DMS 273 treated with DMSO at 0.1 percent for 48 hours (cell line): Measurements from ENCODE around the gene UBTD1.

Experiments used
- DNase-seq: peaks from one replicate; lab custom pipeline; 2025; lab: John Stamatoyannopoulos, UW

The UBTD1 gene

DNA sequence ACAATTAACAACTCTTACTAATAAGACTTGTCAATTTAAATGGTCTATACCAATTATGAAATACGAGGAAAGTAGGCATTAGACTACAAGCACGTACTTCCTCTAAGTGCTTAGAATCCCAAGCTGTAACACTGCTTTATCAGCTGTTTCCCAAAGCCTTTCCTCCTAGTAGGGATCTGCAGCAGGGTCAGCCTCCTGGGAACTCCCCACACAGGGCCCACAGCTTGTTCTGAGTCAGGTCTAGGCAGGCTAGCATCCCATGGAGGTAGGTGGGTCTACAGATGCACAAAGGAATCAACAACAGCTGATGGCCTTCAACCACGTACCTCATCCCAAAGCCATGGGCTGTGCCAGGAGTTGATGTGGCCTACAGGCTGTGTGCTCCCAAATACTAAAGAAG lies 15.2 kb upstream of the UBTD1 start:
- no peak for DNase-seq

DNA sequence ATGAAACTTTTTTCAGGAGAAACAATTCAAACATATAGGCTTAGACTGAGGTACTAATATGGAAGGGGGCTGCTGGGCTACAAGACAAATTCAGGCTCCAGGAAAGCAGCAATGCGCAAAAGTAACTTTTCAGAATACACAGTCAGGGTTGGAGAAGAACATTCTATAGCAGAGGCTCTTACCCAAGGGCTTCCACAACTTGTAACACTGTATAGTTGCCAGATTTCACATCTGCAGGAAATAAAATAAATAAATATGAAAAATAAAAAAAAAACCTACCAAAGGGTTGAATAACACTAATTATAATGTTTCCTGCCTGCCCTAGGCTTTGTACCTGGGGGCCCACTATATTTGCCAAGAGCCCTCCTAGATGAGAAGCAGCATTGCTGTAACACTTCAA lies 14.8 kb upstream of the UBTD1 start:
- DNase-seq = no peak

DNA sequence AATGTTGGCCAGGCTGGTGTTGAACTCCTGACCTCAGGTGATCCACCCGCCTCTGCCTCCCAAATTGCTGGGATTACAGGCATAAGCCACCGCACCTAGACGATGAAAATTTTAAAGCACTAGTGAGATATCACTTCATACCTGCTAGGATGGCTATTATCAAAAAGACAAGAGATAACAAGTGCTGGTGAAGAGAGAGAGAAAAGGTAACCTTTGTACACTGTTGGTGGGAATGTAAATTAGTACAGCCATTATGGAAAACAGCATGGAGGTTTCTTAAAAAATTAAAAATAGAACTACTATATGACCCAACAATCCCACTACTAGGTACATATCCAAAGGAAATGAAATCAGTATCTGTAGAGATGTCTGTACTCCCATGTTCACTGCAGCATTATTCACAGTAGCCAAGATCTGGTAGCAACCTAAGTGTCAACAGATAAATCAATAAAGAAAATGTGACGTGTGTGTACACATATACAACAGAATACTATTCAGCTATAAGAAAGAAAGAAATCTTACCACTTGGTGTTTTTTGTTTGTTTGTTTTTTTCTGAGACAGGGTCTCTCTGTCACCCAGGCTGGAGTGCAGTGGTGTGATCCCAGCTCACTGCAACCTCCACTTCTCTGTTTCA lies 13.0 kb upstream of the UBTD1 start:
- no peak for DNase-seq

DNA sequence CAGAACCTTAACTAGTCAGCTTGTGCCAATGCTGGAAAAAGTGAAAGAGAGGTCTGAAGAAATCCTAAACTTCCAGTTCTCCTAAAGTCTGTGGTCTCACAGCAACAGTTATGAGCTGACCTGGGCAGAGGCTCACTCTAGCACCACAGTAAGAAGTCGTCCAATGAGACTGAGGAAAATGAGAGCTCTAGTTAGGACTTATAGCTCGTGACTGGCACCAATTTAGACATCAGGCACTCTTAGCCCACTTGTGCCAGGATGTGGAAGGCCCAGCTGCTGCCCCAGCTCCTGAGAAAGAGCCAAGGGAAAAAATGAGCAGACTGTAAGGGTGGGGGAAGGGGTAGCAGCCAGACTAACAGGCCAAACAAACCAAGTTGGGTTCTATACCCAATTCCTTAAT lies 8.1 kb upstream of the UBTD1 start:
- peak; percentile 36 for DNase-seq

DNA sequence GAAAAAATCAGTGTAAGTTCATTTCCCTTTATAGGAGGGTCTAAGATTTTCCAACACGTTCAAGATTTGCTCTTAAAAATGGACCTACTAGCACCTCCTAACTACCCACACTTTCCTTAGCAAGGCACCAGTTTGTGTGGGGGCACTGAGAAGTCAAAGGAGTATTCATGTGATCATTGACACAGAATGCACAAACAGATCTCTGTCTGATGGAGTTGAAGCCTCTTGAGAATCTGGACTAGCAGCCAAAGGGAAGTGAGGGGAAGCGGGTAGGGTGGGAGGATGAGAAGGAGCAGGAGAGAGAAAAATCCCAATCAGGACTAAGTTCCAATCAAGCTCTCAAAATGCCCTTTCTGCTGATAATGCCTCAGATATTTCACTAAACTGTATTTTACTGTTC lies 4.6 kb upstream of the UBTD1 start:
- DNase-seq = no peak

DNA sequence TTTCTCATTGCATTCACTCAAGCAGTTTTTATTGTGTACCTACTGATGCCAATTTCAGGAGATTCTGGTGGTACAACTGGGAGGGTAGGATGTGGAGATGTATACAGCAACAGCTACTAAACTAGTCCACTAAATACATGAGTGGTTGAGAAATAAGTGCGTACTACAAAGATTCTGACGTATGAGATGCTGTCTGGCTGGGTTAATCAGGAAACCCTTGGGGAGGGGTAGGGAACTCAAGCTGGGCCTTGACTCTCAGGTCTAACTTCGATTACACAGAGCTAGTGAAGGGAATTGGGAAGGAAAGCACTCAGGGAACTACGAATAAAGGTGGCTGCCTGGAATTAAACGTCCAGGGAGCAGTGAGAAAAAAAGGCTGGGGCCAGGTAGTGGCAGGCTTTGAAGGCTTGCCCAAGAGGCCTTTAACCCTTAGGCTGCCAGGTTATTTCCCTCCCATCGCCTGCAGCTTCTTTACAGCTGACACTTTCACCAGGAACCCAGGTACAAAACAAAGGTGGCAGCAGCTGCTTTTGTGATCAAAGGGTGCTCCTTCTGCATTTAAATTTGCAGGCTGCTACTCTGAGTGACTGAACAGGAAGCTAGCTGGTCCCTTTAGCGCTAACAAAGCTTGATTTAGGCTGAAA lies 3.7 kb upstream of the UBTD1 start:
- DNase-seq = no peak

DNA sequence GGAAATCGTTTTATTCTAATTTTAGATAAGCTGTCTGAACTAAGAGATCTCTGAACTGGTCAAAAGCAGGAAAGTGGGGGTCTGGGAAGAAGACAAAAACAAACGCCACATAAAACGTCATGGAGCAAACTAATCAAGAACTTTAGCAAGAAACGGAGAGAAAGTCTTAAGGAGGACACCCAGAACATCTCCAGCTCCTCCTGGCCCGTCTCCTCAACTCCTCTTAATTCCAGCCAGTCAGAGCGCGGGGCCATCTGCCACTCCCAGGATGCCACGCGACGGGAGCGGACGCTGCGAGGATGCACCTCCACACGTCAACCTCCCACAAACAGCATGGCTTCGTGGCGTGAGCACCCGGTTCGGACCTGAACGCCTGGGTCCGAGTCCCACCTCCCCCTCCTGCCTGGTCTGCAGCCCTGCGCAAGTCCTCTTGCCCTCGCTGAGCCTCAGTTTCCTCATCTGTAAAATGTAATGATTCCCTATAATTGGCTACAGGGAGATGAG lies 1.1 kb upstream of the UBTD1 start:
- peak; percentile 46 for DNase-seq

DNA sequence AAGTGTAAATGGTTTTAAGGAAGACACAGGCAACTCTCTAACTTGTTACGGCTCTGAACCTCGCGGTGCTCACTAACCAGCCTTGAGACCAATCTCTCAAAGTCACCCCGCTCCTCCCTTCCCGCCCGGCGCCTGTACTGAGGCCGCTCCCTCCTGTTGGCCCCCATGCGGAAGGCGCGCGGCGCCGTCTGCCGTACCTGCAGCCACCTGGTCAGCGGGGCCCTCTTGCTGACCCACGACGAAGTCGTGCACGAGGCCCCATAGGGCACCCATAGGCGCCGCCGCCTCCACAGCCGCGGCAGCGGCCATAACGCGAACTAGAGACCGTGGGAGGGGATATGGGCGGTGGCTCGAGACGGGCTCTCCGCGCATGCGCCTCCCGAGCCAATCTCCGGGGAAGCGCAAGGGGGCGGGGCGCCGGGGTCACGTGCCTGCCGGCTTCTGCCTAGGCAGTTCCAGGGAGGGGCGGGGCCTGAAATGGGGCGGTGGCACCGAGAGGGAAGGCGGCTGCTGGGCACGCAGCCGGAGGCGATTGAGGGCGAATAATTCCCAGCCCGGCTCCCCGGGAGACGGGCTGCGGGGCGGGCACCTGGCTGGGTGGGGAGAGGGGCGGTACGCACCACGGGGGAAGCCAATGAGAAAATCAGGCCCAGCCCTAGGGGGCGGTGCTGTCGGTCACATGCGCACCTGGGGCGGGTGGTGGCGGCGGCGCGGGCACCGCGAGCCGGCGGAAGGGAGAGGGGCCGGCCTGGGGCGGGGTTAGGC lies 466 bp upstream of the UBTD1 start, which contains the start of gene MMS19:
Gene MMS19, minus strand, starts transcription at position 347 of the 765 bp plus-strand sequence. Its CDS starts 38 bp downstream, at position 309.
- DNase-seq = peak; percentile 77

DNA sequence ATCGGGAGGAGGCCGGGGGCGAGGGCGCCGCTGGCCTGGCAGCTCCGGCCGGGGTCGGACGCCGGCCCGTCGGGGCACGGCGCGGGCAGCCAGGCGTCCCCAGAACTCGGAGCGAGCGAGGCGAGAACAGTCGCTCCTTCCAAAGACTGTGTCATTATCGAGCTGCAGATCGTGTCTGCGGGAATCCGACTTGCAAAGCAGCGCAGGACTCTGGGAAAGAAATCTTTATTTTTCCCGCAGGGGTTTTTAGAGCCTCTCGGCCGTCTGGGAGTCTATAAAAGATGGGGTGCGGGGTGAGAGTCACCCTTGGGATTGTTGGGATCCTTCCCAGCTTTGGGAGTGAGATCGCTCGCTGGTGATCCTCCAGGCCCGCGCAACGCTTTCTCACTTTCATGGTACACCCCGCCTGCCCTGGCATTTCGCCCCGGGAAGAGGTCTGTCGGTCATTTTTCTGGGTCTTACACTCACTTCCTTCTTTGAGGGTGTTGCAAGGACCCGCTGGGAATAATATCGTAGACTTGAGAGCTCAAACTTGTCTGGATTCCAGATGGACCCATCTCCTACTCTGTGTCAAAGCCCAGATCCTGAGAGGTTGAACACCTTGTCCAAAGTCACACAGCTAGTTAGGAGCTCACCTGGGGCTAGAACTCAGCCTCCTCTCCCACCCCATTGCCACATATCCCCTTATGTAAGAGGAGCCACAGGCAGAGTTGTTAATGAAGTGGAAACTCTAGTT lies 1.0 kb downstream of the UBTD1 start:
- no peak for DNase-seq

DNA sequence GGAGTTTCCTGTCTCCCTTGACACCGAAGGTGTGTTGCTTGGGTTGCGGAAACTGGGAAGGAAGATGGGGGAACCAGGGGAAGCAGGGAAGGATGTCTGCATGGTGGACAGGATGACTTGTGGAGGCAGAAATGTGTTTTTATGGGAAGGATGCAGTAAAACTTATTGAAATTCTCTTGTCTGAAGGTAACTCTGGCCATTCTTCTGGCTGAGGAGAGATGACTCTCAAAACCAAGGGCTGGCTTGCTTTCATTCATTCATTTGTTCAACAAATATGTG lies 1.5 kb downstream of the UBTD1 start:
- DNase-seq = no peak

DNA sequence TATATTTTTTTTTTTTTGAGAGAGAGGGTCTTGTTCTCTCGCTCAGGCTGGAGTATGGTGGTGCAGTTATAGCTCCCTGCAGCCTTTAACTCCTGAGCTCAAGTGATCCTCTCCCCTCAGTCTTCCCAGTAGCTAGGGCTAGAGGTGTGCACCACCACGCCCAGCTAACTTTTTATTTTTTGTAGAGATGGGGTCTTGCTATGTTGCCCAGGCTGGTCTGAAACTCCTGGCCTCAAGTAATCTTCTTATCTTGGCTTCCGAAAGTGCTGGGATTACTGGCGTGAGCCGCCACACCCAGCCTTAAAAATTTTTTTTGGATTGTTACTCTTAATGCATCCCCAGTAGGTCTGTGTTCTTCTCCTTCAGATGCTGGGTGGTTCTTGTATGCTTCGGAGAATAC lies 4.2 kb downstream of the UBTD1 start:
- DNase-seq = no peak

DNA sequence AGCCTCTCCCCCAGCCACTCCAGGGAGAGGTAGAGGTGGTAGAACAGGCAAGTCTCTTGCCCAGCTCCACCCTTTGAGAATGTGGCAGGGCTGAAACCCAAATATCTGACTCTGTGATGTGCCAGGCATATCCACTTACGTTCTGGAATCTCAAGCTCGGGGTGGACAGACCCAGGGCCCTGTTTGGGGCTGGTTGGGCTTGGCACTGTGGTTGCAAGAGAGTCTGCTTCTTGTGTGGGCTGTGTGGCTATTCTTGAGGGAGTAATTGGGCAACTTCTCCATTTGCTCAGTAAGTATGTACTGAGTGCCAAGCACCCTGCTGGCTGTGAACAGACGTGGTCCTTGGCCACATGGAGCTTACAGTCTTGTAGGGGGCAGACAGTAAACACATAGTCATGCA lies 4.7 kb downstream of the UBTD1 start:
- no peak for DNase-seq

DNA sequence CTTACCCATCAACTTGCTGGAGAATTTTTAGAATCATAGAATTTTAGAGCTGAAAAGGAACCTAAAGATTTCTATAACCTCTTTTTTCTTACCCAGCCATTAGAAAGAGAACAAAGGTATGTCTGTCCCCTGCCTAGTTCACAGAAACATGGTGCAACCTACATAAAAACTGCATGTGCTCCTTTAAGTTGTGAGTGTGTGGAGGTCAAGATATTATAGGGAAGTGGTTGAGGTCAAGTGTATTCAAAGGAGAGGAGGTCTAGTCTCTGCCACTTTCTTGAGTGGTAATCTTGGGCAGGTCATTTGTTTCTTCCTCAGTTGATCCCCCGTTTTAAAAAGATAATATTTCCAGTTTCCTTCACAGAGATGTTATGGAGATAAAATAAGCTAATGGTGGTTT lies 6.4 kb downstream of the UBTD1 start:
- DNase-seq = no peak

DNA sequence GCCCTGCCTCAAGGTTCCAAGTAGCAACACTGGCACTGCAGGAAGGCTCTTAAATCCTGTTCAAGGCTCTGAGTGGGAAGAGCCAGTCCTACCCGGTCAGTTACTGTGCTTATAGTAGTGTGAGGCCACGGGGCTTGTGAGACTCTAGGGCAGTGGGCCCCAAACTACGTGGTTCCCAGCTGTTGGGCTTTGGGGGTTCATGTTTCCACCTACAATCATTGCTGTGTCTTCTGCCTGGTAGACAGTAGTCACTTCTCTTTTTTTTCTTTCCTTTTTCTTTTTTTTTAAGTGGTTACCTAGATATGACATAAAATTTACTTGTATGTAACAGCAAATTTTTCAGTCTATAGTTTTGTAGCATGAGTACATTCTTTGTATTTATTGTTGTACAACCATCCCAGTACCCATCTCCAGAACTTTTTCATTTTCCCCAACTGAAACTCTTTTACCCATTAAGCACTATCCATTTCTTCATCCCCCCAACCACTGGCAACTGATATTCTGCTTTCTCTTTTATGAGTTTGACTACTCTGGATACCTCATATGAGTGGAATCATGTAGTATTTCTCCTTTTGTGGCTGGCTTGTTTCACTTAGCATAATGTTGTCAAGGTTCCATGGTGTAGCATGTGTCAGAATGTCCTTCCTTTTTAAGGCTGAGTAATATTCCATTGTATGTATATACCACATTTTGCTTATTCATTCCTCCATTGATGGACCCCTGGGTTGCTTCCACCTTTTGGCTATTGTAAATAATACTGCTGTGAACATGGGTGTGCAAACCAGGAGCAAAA lies 7.7 kb downstream of the UBTD1 start:
- DNase-seq = no peak

DNA sequence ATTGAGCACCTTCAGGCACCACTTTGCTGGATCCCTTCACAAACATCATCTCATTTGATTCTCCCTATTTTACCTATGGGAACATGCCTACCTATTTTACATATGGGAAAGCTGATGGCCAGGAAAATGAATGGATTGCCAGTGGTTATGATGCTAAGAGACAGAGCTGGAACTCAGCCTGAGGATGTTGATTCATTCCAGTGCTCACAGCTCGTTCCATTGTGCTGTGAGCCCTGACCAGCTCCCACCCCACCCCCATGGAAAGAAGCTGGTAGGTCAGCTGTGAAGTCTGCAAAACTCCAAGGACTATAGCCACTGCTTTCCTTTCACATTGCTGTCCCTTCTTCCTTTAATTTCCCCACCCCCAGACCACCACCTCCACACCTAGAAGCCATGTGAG lies 9.6 kb downstream of the UBTD1 start:
- no peak for DNase-seq

DNA sequence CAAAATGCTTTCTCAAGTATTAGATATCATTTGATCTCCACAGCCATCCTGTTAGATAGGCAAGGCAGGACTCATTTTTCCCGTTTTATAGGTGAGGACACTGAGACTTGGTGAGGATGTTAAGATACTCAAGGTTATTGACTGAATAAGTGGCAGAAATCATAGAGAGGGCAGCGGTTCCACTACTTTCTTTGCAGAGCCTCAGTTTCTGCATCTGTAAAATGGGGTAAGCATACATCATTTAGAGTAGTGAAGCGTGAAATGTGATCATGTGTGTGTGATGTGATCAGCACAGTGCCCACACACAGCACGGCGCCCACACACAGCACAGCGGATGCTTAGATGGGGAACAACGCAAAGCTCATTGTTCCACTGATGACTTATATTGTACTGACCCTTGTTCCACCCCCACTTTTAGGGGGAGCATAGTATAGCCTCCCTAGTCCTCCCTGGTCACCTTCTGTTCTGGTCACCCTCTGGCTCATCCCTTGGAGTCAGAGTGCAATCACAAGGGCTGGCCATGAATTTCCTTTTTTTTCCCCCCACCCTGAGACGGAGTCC lies 10.5 kb downstream of the UBTD1 start:
- DNase-seq = no peak

DNA sequence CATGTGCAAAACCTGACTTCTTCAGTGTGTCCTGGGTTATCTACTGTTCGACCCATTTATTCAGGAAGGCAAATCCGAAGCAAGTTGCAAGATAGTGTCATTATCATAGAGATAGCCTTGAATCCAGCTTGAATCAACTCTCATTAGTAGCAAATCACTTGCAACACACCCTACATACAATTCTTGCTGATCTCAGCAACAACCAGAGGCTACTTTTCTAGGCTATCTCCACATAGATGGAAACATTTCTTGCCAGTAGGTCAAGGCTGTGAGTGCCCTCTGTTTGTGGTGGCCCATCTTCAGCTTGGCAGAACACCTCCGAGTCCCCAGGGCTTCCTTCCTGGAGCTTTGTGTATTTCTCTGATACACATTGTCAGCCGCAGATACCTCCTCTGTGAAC lies 12.0 kb downstream of the UBTD1 start:
- no peak for DNase-seq

DNA sequence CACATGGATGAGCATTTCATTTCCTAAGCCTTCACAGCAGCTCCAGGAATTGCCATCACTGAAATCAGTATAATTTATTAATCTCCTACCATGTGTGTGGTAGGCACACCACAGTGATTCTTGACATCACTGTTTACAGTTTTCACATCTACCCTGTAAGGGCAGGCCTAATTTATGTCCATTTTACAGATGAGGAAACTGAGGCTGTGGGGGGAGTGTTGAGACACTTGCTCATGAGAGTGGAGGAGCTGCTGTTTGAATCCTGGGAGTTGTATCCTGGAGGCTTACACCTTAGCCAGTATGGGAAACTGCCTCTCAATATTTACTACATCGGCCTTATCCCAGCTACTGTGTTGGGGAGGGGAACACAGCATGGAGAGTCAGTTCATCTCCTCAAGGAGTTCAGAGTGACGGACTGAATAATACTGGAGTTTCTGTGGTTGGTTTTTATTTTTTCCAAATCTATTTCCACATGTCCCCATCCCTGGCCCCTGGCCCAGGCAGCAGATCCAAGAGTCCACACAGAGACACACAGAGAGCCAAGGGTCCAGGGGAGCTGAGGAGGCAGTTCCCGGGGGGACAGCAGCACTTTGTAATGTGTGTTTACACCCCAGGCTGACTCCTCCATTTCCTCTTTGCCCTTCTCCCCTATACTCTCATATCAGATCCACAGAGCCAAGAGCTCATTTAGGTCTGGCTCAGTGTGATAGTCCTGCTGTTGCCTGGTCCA lies 13.2 kb downstream of the UBTD1 start:
- DNase-seq = no peak

DNA sequence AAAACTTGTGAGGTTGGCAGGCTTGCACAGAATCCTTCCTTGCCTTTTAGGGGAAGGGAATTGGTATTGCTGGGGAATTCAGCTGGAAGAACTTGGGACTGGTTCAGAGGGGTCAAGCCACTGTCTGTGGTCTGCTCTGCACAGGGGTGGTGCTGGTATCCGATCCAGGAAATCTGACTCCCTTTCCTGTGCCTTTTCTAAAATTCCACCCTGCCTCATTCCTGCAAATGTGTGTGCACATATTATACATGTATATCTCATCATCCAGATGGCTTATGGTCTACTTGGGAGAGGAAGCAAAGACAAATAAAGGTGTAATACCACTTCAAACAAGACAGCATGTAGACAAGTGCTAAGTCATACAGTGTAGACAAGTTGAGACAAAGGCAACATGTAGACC lies 14.3 kb downstream of the UBTD1 start:
- DNase-seq = no peak

DNA sequence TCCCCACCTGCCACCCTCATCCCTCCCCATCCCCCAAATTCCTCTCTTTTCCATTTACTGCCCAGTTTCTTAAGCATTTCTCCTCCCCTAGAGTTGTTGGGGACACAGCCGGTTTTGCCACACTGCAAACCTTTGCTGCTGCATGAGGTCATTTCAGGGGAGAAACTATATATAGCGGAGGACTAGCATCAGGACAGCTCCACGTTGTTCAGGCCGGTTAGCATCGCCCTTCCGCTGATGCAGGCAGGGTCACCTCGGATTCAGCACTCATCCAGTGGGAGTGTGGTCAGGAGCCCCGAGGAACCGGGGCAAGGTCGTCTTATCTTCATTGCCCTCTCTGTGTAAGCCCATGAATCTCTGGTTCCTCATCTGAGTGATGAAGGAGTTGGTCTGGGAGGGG lies 15.6 kb downstream of the UBTD1 start:
- no peak for DNase-seq
